Gastroesophageal sphincter (tissue), 3 donors: ENCODE measurements around the gene THAP4.
"Not testable (repeated sequence)": the region's sequence is repeated elsewhere in the genome, so short reads cannot be mapped to it uniquely, and the experiment has no call there.

Experiments used
- CTCF ChIP-seq, 4 experiments: fragments of 200-600 bp in 2 of 4; fragments of 450-650 bp in 2 of 4; sonication (generic) in 1 of 4; IDR thresholded peaks; one replicate each; pipeline ENCODE4 v1.5.1; 2017 to 2019; ENCODE audit warnings: antibody characterized with exemption in 4 of 4, mild to moderate bottlenecking in 2 of 4, moderate library complexity in 2 of 4
- POLR2A ChIP-seq, 2 donors: fragments of 450-650 bp; IDR thresholded peaks; one replicate each; pipeline ENCODE4 v1.6.1; 2017; ENCODE audit warnings: antibody characterized with exemption in 2 of 2, mild to moderate bottlenecking in 2 of 2, moderate library complexity in 1 of 2
- POLR2AphosphoS5 ChIP-seq: sonication (generic); formaldehyde crosslinking; IDR thresholded peaks from one replicate; pipeline ENCODE4 v1.6.1; 2017; ENCODE audit warnings: antibody characterized with exemption

GRCh38 chr2:241662731-241663130 is 25.8 kb upstream of the THAP4 start:
- not testable (repeated sequence) for TF ChIP-seq POLR2A (IDR thresholded peaks at IDR 0.05); CTCF (IDR thresholded peaks at IDR 0.05); POLR2AphosphoS5
